Measurements from ENCODE around the gene CCND3. TPM values are rescaled to one million over a fixed set of nuclear protein-coding genes. Genes with fewer than 3 reads are reported as not detected.

CCND3 gene
- total and polyA plus RNA-seq, 4 donors = 45.2 to 51.4 (median 48.0) TPM

DNA sequence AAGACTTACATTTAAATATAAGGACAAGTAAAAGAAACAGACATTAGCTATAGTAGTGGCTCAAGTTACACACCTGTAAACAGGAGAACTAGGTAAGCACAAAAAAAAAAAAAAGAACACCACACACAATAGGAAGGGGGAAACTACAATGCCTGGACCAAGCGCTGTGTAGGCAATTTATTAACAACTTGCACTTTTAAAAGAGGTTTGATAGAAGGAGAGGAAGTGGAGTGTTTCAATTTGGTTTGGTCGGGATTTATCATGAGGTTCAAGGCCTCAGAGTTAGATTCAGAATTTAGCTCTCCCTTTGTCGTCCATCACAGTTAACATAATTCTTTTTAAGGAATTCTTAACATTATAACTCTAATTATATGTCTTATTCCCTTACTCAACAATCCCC lies 45.3 kb downstream of the CCND3 start:
- no peaks in the 10 kb centered on the region for H3K36me3 ChIP-seq (ENCODE audit: control insufficient read depth in 1 of 2, insufficient read depth in 2 of 2, low read length in 1 of 2)
- no peak overlapping the region for H3K27ac ChIP-seq (ENCODE audit: low read depth in 1 of 2, low read length in 2 of 2)
- H3K4me3 ChIP-seq (ENCODE audit: low read length in 2 of 2) = no peak overlapping the region
- ATAC-seq (ENCODE audit: low FRiP score) (no peak), DNase-seq (no peak)
- WGBS, 2 donors = 66 to 68% methylated on average over 3 of the region's 3 CpGs
- H3K9me3 ChIP-seq (ENCODE audit: control insufficient read depth, low read length) = no peaks in the 10 kb centered on the region
- intact Hi-C loops (cut with DNase I) = loop anchor here in 1 of 2 donors (10.0 kb wide), 1 partner anchor 111 kb away; the partner anchor contains the start of genes PRICKLE4 and TOMM6
- peaks cover 0 to 2% of the 10 kb centered on the region in 2 donors for H3K4me1 ChIP-seq (ENCODE audit: control insufficient read depth in 1 of 2, insufficient read depth in 2 of 2, low read length in 2 of 2)
- no peaks in the 10 kb centered on the region for H3K27me3 ChIP-seq (ENCODE audit: control insufficient read depth in 1 of 2, insufficient read depth in 2 of 2, low read length in 1 of 2)

DNA sequence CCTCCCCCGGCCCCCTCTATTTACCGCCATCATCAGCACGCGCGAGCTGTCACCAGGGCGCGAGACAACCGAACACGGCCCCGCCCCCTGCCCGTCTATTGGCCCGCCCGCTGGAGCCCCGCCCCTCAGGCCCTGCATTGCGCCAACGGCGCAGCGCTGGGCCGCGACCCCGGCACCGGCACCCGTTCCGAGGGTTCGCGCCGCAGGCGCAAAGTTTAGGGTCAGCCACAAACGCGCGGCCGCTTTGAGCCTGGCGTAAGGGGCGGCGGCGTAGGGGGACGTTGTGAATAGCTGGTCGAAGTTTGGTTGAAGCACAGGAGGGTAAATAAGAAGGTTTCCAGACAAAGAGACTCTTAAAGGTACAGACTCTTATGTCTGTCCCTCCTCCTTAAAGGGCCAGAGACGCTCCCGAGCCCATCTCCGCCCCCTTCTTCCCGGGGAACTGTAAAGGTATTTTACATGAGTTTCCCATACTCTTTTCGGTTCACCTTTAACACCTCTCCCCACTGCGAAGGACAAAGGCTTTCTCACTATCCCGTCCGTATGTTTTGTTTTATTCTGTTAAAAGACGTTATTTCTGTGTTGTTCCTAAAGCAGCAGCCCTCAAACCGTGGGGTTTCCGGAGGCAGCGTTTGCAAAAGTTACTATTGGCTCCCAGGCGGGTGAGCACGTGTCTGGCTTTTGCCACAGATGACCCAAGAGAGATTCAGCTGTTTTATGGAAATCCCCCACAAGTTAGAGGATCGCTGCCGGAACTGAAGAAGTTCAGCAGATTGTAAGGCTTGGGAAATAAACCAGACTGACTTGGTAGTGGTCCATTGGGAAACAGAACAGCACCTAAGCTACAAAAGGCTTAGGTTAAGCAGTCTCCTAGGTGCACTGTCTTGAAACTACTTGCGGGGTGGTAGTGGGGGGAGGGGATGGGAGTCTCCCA lies 46.0 kb downstream of the CCND3 start, which contains the start of gene USP49:
Gene USP49, minus strand, starts transcription at position 76 of the 934 bp plus-strand sequence. CDS start 88,392 bp downstream, outside the sequence.
- H3K27ac ChIP-seq (ENCODE audit: low read depth in 1 of 2, low read length in 2 of 2) = peak within 1 kb of the TSS in 1 of 2 donors; percentile 41
- ATAC-seq (ENCODE audit: low FRiP score) = peak; percentile 98
- H3K4me1 ChIP-seq (ENCODE audit: control insufficient read depth in 1 of 2, insufficient read depth in 2 of 2, low read length in 2 of 2) = peaks cover 0 to 2% of the 10 kb centered on the region in 2 donors
- H3K9me3 ChIP-seq (ENCODE audit: control insufficient read depth, low read length) = no peaks in the 10 kb centered on the region
- peak within 1 kb of the TSS; percentile 82 to 99 for H3K4me3 ChIP-seq (ENCODE audit: low read length in 2 of 2)
- peak; percentile 91 to 97 for DNase-seq
- whole genome bisulfite sequencing, 2 donors = 1% methylated on average over 54 to 55 of the region's 55 CpGs
- H3K36me3 ChIP-seq (ENCODE audit: control insufficient read depth in 1 of 2, insufficient read depth in 2 of 2, low read length in 1 of 2) = no peaks in the 10 kb centered on the region
- no peaks in the 10 kb centered on the region for H3K27me3 ChIP-seq (ENCODE audit: control insufficient read depth in 1 of 2, insufficient read depth in 2 of 2, low read length in 1 of 2)
- intact Hi-C loops (cut with DNase I) = loop anchor here (1.0 to 10.0 kb wide), 2 partner anchors 111 to 155 kb away; partner anchors contain the start of genes PRICKLE4 (in 1 of the 2), TAF8 (in 1 of the 2) and TOMM6 (in 1 of the 2)

DNA sequence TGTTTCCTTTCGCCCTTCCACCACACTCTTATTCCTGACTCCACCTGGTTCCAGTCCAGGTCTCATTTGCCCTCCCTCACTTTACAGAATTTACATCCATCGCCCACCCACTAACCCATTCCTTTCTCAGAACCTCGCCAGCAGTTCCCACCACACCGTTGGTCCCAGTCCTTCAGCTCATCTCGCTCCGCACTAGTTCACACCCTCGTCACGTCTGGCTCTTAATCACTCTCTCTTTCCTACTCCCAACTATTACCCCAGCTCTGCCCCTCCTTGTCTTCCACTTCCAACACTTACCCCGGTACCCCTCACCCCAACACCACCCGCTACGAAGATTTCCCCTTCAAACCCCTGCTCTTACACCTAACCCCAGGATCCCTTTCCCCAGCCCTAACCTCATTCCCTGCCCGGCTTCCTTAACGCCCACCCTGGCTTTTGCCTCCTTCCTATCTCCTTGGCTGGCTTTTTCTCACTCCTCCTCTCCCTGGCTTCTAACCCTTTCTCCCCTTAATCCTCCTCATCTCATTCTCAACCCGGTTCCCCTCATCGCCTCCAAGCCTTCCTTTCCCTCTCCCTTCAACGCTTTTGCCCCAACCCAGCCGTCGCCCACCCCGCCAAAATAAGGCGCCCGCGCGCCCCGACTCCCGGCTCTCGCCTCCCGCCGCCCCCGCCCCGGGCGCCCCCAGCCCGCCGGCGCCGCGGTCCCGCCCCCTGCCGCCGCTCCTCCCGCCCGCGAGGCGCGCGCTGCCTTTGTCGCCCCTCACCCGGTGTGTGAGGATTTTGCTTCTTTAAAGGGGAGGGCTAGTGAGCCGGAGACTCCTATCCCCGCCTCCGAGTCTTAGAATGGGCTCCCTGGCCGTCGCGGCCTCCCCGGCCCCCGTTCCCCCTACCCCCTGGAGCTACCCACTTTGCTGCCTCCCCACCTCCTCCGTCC lies 47.0 kb downstream of the CCND3 start:
- 1 to 2% methylated on average over 46 to 56 of the region's 56 CpGs for WGBS, 2 donors
- no peaks in the 10 kb centered on the region for H3K27me3 ChIP-seq (ENCODE audit: control insufficient read depth in 1 of 2, insufficient read depth in 2 of 2, low read length in 1 of 2)
- no peak overlapping the region for H3K27ac ChIP-seq (ENCODE audit: low read depth in 1 of 2, low read length in 2 of 2)
- intact Hi-C loops (cut with DNase I) = loop anchor here (1.0 to 10.0 kb wide), 2 partner anchors 110 to 156 kb away; partner anchors contain the start of genes PRICKLE4 (in 1 of the 2), TAF8 (in 1 of the 2) and TOMM6 (in 1 of the 2)
- H3K4me3 ChIP-seq (ENCODE audit: low read length in 2 of 2) = peak overlapping the region; percentile 82 to 99
- no peaks in the 10 kb centered on the region for H3K36me3 ChIP-seq (ENCODE audit: control insufficient read depth in 1 of 2, insufficient read depth in 2 of 2, low read length in 1 of 2)
- peaks cover 0 to 2% of the 10 kb centered on the region in 2 donors for H3K4me1 ChIP-seq (ENCODE audit: control insufficient read depth in 1 of 2, insufficient read depth in 2 of 2, low read length in 2 of 2)
- H3K9me3 ChIP-seq (ENCODE audit: control insufficient read depth, low read length) = no peaks in the 10 kb centered on the region
- DNase-seq (peak in 1 of 2 donors; percentile 39), ATAC-seq (ENCODE audit: low FRiP score) (peak; percentile 72)

DNA sequence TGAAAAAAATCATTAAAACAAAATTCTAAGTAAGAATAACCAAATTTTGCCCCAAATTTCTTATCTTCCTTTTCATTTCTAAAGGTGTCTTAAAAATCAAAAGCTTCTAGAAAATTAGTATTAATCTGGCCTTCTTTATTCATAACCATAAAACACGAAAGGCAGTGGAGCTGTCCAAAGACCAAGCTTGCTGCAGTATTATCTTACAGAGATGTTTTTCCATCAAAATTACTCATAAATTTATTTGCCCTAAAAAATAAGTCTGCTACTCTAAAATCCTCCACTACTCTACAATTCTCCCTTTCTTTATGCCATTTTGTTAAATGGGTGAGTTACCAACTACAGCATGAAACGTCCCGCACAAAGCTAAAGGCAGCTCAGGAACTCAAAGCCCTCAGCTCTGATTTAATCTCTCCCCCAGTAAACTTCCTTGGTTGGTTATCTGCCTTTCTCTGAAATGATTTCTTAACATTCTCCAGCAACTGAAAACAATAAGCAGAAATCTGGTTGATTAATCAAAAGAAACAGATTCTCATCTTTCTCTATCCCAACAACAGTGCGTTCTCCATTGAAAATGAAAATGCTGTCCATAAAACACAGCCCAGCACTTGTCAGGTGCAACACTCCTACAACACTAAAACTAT lies 48.6 kb downstream of the CCND3 start:
- Histone ChIP-seq H3K4me3 (ENCODE audit: low read length in 2 of 2) (no peak overlapping the region), H3K27me3 (ENCODE audit: control insufficient read depth in 1 of 2, insufficient read depth in 2 of 2, low read length in 1 of 2) (no peaks in the 10 kb centered on the region), H3K36me3 (ENCODE audit: control insufficient read depth in 1 of 2, insufficient read depth in 2 of 2, low read length in 1 of 2) (no peaks in the 10 kb centered on the region), H3K27ac (ENCODE audit: low read depth in 1 of 2, low read length in 2 of 2) (no peak overlapping the region), H3K4me1 (ENCODE audit: control insufficient read depth in 1 of 2, insufficient read depth in 2 of 2, low read length in 2 of 2) (peaks cover 0 to 2% of the 10 kb centered on the region in 2 donors), H3K9me3 (ENCODE audit: control insufficient read depth, low read length) (no peaks in the 10 kb centered on the region)
- intact Hi-C loops (cut with DNase I) = loop anchor here in 1 of 2 donors (10.0 kb wide), 1 partner anchor 108 kb away; the partner anchor contains the start of genes PRICKLE4 and TOMM6
- 63 to 74% methylated on average over 4 of the region's 4 CpGs for WGBS, 2 donors
- ATAC-seq (ENCODE audit: low FRiP score) = no peak
- DNase-seq = no peak

DNA sequence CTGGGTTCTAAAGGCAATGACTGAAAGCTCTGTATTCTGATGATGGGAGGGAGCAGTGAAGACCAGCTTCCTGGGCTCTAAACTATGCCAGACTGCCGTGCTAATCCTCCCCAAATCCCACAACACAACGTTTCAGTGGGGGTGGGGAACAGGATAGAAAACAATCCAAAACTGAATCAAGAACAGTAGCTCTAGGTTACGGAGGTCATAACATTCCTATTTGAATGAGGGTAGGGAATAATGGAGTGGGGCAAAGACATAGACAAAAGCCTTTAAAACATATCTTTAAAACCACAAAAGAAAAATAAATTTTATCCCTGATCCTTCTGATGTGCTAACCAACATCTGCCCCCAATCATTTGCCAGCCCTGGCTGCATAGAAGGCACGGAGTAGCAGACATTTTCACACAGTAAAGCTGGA lies 54.3 kb downstream of the CCND3 start:
- Histone ChIP-seq H3K9me3 (ENCODE audit: control insufficient read depth, low read length) (no peaks in the 10 kb centered on the region), H3K4me1 (ENCODE audit: control insufficient read depth in 1 of 2, insufficient read depth in 2 of 2, low read length in 2 of 2) (no peaks in the 10 kb centered on the region), H3K27ac (ENCODE audit: low read depth in 1 of 2, low read length in 2 of 2) (no peak overlapping the region), H3K27me3 (ENCODE audit: control insufficient read depth in 1 of 2, insufficient read depth in 2 of 2, low read length in 1 of 2) (no peaks in the 10 kb centered on the region), H3K36me3 (ENCODE audit: control insufficient read depth in 1 of 2, insufficient read depth in 2 of 2, low read length in 1 of 2) (peaks cover 0 to 1% of the 10 kb centered on the region in 2 donors), H3K4me3 (ENCODE audit: low read length in 2 of 2) (no peak overlapping the region)
- ATAC-seq (ENCODE audit: low FRiP score) (no peak), DNase-seq (no peak)
- intact Hi-C loops (cut with DNase I) = no loop called here
- 54 to 63% methylated on average over 4 of the region's 4 CpGs for WGBS, 2 donors

DNA sequence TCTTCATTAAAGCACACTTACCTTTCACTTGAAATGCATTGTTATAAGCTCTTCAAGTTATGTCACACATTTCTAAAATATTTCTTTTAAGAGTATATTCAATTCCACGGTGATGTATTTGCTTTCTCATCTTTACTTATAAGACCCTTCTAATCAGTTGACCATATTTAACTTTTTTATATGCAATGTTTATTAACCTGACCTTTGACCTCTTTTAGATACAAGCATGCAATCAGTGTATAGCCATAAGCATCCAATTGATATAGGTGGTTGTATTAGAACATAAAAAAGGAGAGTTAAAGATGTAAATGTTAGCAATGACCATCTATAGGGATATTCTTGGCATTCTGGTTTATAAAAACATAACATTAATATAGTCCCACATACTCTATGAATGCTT lies 55.7 kb downstream of the CCND3 start:
- Histone ChIP-seq H3K4me1 (ENCODE audit: control insufficient read depth in 1 of 2, insufficient read depth in 2 of 2, low read length in 2 of 2) (no peaks in the 10 kb centered on the region), H3K9me3 (ENCODE audit: control insufficient read depth, low read length) (no peaks in the 10 kb centered on the region), H3K27me3 (ENCODE audit: control insufficient read depth in 1 of 2, insufficient read depth in 2 of 2, low read length in 1 of 2) (no peaks in the 10 kb centered on the region), H3K36me3 (ENCODE audit: control insufficient read depth in 1 of 2, insufficient read depth in 2 of 2, low read length in 1 of 2) (peaks cover 0 to 1% of the 10 kb centered on the region in 2 donors), H3K4me3 (ENCODE audit: low read length in 2 of 2) (no peak overlapping the region), H3K27ac (ENCODE audit: low read depth in 1 of 2, low read length in 2 of 2) (no peak overlapping the region)
- DNase-seq (no peak), ATAC-seq (ENCODE audit: low FRiP score) (no peak)
- 88 to 96% methylated on average over 1 of the region's 1 CpG for WGBS, 2 donors
- intact Hi-C loops (cut with DNase I) = no loop called here

DNA sequence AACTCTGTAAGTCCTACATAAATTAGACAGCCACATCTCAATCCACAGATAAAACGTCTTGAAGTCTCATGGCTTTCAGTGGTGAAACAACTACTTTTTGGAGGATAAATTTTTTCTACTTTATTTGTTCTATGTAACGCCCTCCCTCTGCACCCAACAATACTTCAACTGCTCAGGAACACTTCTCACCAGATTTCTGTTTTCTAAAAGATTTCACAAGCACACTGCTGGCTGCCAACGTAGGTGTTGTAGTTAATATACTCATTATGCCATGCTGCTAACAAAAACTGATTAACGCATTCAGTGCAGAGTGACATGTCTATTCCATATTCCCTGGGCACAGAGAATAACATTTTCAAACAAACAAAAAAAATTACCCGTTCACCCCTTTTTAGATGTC lies 56.7 kb downstream of the CCND3 start:
- Histone ChIP-seq H3K4me1 (ENCODE audit: control insufficient read depth in 1 of 2, insufficient read depth in 2 of 2, low read length in 2 of 2) (no peaks in the 10 kb centered on the region), H3K27me3 (ENCODE audit: control insufficient read depth in 1 of 2, insufficient read depth in 2 of 2, low read length in 1 of 2) (no peaks in the 10 kb centered on the region), H3K27ac (ENCODE audit: low read depth in 1 of 2, low read length in 2 of 2) (no peak overlapping the region), H3K4me3 (ENCODE audit: low read length in 2 of 2) (no peak overlapping the region), H3K9me3 (ENCODE audit: control insufficient read depth, low read length) (no peaks in the 10 kb centered on the region), H3K36me3 (ENCODE audit: control insufficient read depth in 1 of 2, insufficient read depth in 2 of 2, low read length in 1 of 2) (peaks cover 0 to 1% of the 10 kb centered on the region in 2 donors)
- DNase-seq (no peak), ATAC-seq (ENCODE audit: low FRiP score) (no peak)
- WGBS, 2 donors = 81 to 85% methylated on average over 5 of the region's 5 CpGs
- intact Hi-C loops (cut with DNase I) = no loop called here
